CD14-positive monocyte (primary cell): ENCODE results near the gene FBXL5. TPM values are rescaled to one million over a fixed set of nuclear protein-coding genes. Genes with fewer than 3 reads are reported as not detected.

Experiments
- DNase-seq, 3 donors: peaks; one replicate each; pipeline ENCODE4 v3.0.0-alpha.2; 2011 to 2022
- H2AFZ ChIP-seq: 2 replicates; pipeline ENCODE4 v1.6.0; 2012; ENCODE audit warnings: mild to moderate bottlenecking, low read depth, low read length, inconsistent platforms; ENCODE audit not compliant: insufficient read depth, poor library complexity, severe bottlenecking
- H3K27ac ChIP-seq, 2 donors: 1 replicate in 1 of 2; 2 replicates in 1 of 2; pipeline ENCODE4 v1.5.1; 2012 to 2013; ENCODE audit warnings: low read length in 2 of 2, control low read depth in 1 of 2, inconsistent platforms in 1 of 2, low read depth in 1 of 2, mild to moderate bottlenecking in 1 of 2
- H3K27me3 ChIP-seq, 2 donors: one replicate each; pipeline versions ENCODE4 v1.6.0 to v1.6.1; 2011 to 2013; ENCODE audit warnings: low read length in 2 of 2; ENCODE audit not compliant: control insufficient read depth in 2 of 2, insufficient read depth in 2 of 2
- H3K36me3 ChIP-seq, 2 donors: replicated peaks in 1 of 2; 1 replicate in 1 of 2; 2 replicates in 1 of 2; pipeline versions ENCODE4 v1.5.1 to v1.6.1; 2012 to 2013; ENCODE audit warnings: low read length in 2 of 2, control low read depth in 1 of 2, inconsistent platforms in 1 of 2, mild to moderate bottlenecking in 1 of 2; ENCODE audit not compliant: insufficient read depth in 2 of 2, control insufficient read depth in 1 of 2
- H3K4me1 ChIP-seq, 2 donors: 1 replicate in 1 of 2; 2 replicates in 1 of 2; pipeline versions ENCODE4 v1.5.1 to v1.6.1; 2012 to 2013; ENCODE audit warnings: low read length in 2 of 2, control low read depth in 1 of 2, inconsistent platforms in 1 of 2, mild to moderate bottlenecking in 1 of 2, moderate library complexity in 1 of 2; ENCODE audit not compliant: insufficient read depth in 2 of 2, control insufficient read depth in 1 of 2
- H3K4me2 ChIP-seq: replicated peaks from 2 replicates; pipeline ENCODE3; 2012; ENCODE audit warnings: low read length, moderate library complexity, mild to moderate bottlenecking; ENCODE audit not compliant: poor library complexity, severe bottlenecking; ENCODE audit errors: extremely low read depth
- H3K4me3 ChIP-seq, 3 experiments: fragments of 200-600 bp in 1 of 3; sonication (generic) in 1 of 3; replicated peaks in 1 of 3; 1 replicate in 2 of 3; 2 replicates in 1 of 3; pipeline ENCODE4 v1.5.1; 2011 to 2013; ENCODE audit warnings: low read length in 3 of 3, mild to moderate bottlenecking in 3 of 3, control low read depth in 2 of 3, low read depth in 2 of 3, inconsistent platforms in 1 of 3, moderate library complexity in 1 of 3
- H3K79me2 ChIP-seq: 2 replicates; pipeline ENCODE4 v1.6.0; 2012; ENCODE audit warnings: mild to moderate bottlenecking, control low read depth, inconsistent platforms, low read length, moderate library complexity; ENCODE audit not compliant: insufficient read depth
- H3K9ac ChIP-seq: 2 replicates; pipeline ENCODE4 v1.6.0; 2017; ENCODE audit warnings: low read length, mild to moderate bottlenecking; ENCODE audit not compliant: insufficient read depth, poor library complexity, severe bottlenecking
- H3K9me3 ChIP-seq, 2 donors: replicated peaks in 1 of 2; 1 replicate in 1 of 2; 2 replicates in 1 of 2; pipeline versions ENCODE4 v1.5.1 to v1.6.1; 2012 to 2013; ENCODE audit warnings: low read length in 2 of 2, control low read depth in 1 of 2; ENCODE audit not compliant: control insufficient read depth in 1 of 2, insufficient read depth in 1 of 2
- H4K20me1 ChIP-seq: 2 replicates; pipeline ENCODE4 v1.6.0; 2012; ENCODE audit warnings: mild to moderate bottlenecking, low read length, control low read depth, moderate library complexity; ENCODE audit not compliant: insufficient read depth
- H3K27ac Mint-ChIP-seq, 7 donors: one replicate each; pipeline ENCODE4 v1.8.0; 2020; ENCODE audit warnings: mild to moderate bottlenecking in 7 of 7, mixed read lengths in 7 of 7, moderate library complexity in 6 of 7, inconsistent platforms in 2 of 7
- H3K27me3 Mint-ChIP-seq, 3 donors: one replicate each; pipeline ENCODE4 v1.8.0; 2021 to 2022; ENCODE audit warnings: low read depth in 3 of 3, mild to moderate bottlenecking in 3 of 3, mixed read lengths in 3 of 3, moderate library complexity in 3 of 3, inconsistent platforms in 1 of 3
- H3K36me3 Mint-ChIP-seq, 2 donors: one replicate each; pipeline ENCODE4 v1.8.0; 2020; ENCODE audit warnings: mixed read lengths in 2 of 2, inconsistent platforms in 1 of 2, mild to moderate bottlenecking in 1 of 2
- H3K4me1 Mint-ChIP-seq: one replicate; pipeline ENCODE4 v1.8.0; 2020; ENCODE audit warnings: mild to moderate bottlenecking, mixed read lengths
- H3K4me3 Mint-ChIP-seq, 2 donors: one replicate each; pipeline ENCODE4 v1.8.0; 2020; ENCODE audit warnings: mild to moderate bottlenecking in 2 of 2, mixed read lengths in 2 of 2, moderate library complexity in 1 of 2
- H3K9me3 Mint-ChIP-seq, 7 donors: one replicate each; pipeline ENCODE4 v1.8.0; 2020 to 2022; ENCODE audit warnings: mixed read lengths in 7 of 7, mild to moderate bottlenecking in 6 of 7, moderate library complexity in 6 of 7, inconsistent platforms in 2 of 7
- WGBS: methylation state at CpG from one replicate; pipeline ENCODE4 v1.1.5; 2013; ENCODE audit warnings: missing lambda C conversion rate; ENCODE audit not compliant: insufficient coverage; 5-methylcytosine and 5-hydroxymethylcytosine counted together
- intact Hi-C, 2 donors: fragments of 100-400 bp; cut with micrococcal nuclease; formaldehyde crosslinking; loops; one replicate each; pipeline versions ENCODE4 v1.15.0 to v1.15.1; 2023
- polyA plus RNA-seq, 3 donors: library from polyadenylated mRNA; depleted of rRNA in 1 of 3; unstranded in 2 of 3; stranded (reverse) in 1 of 3; fragments of 300-500 nt in 2 of 3; fragments of >200 nt in 1 of 3; fragmentation: Illumina TruSeq in 2 of 3; gene quantifications; 1 replicate in 2 of 3; 2 replicates in 1 of 3; pipeline ENCODE4 v1.2.3, GENCODE V29; 2012 to 2021
- TF ChIP-seq, protein P1 (sequence below): fragments of 200-600 bp; IDR thresholded peaks from one replicate; pipeline ENCODE4 v1.8.0; 2022; ENCODE audit warnings: antibody characterized with exemption, mild to moderate bottlenecking

Gene FBXL5
- polyA plus RNA-seq, 3 donors, result 172 to 518 (median 484) TPM

- Mint-ChIP-seq H3K4me3 (no peak overlapping the region), H3K27ac (no peak overlapping the region), H3K4me1 (peaks cover 2% of the 10 kb centered on the region), H3K27me3 (no peaks in the 10 kb centered on the region), H3K9me3 (no peaks in the 10 kb centered on the region), H3K36me3 (peaks cover 60 to 67% of the 10 kb centered on the region in 2 donors)
- DNase-seq, result no peak
- no peaks in the 10 kb centered on the region for H3K9me3 ChIP-seq
- no peak overlapping the region for H3K4me3 ChIP-seq
- peaks cover 4% of the 10 kb centered on the region for H3K79me2 ChIP-seq
- intact Hi-C loops, result no loop called here
- TF ChIP-seq, protein P1, sequence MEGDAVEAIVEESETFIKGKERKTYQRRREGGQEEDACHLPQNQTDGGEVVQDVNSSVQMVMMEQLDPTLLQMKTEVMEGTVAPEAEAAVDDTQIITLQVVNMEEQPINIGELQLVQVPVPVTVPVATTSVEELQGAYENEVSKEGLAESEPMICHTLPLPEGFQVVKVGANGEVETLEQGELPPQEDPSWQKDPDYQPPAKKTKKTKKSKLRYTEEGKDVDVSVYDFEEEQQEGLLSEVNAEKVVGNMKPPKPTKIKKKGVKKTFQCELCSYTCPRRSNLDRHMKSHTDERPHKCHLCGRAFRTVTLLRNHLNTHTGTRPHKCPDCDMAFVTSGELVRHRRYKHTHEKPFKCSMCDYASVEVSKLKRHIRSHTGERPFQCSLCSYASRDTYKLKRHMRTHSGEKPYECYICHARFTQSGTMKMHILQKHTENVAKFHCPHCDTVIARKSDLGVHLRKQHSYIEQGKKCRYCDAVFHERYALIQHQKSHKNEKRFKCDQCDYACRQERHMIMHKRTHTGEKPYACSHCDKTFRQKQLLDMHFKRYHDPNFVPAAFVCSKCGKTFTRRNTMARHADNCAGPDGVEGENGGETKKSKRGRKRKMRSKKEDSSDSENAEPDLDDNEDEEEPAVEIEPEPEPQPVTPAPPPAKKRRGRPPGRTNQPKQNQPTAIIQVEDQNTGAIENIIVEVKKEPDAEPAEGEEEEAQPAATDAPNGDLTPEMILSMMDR, result no peak
- peaks cover 43 to 88% of the 10 kb centered on the region in 2 donors for H3K36me3 ChIP-seq
- H4K20me1 ChIP-seq, result peaks cover 100% of the 10 kb centered on the region
- no peak overlapping the region for H2AFZ ChIP-seq
- no peak overlapping the region for H3K9ac ChIP-seq
- H3K27ac ChIP-seq, result no peak overlapping the region
- H3K4me2 ChIP-seq, result no peak overlapping the region
- no peaks in the 10 kb centered on the region for H3K4me1 ChIP-seq
- no peaks in the 10 kb centered on the region for H3K27me3 ChIP-seq
- WGBS, result 100% methylated on average over 3 of the region's 3 CpGs
Observed at GRCh38 chr4:15600176-15600575, 55.0 kb downstream of the FBXL5 start.

- H3K27me3 Mint-ChIP-seq, result no peaks in the 10 kb centered on the region
- Histone ChIP-seq H3K4me2 (no peak overlapping the region), H3K27ac (no peak overlapping the region), H3K79me2 (no peaks in the 10 kb centered on the region), H4K20me1 (peaks cover 100% of the 10 kb centered on the region), H3K36me3 (peaks cover 30 to 82% of the 10 kb centered on the region in 2 donors), H3K4me3 (no peak overlapping the region), H2AFZ (no peak overlapping the region), H3K27me3 (no peaks in the 10 kb centered on the region), H3K9ac (no peak overlapping the region), H3K9me3 (no peaks in the 10 kb centered on the region), H3K4me1 (peaks cover 0 to 3% of the 10 kb centered on the region in 2 donors)
- H3K4me3 Mint-ChIP-seq, result no peak overlapping the region
- WGBS, result 100% methylated on average over 1 of the region's 4 CpGs
- peaks cover 4% of the 10 kb centered on the region for H3K4me1 Mint-ChIP-seq
- no peak for DNase-seq
- intact Hi-C loops, result no loop called here
- H3K27ac Mint-ChIP-seq, result no peak overlapping the region
- TF ChIP-seq, protein P1, result no peak
- H3K36me3 Mint-ChIP-seq, result peaks cover 46 to 51% of the 10 kb centered on the region in 2 donors
- H3K9me3 Mint-ChIP-seq, result no peaks in the 10 kb centered on the region
Observed at GRCh38 chr4:15598644-15599043, 56.5 kb downstream of the FBXL5 start.
